Measurements from ENCODE around the gene EXOC4.

The EXOC4 gene

GRCh38 chr7:134018306-134018705 is 765.4 kb downstream of the EXOC4 start:
- FAIRE-seq: no peak

- FAIRE-seq: no peak
Observed at GRCh38 chr7:134019251-134019650, 766.4 kb downstream of the EXOC4 start.

GRCh38 chr7:134021836-134022235 is 769.0 kb downstream of the EXOC4 start:
- no peak for FAIRE-seq

GRCh38 chr7:134022286-134022911 is 769.5 kb downstream of the EXOC4 start:
- no peak for FAIRE-seq

GRCh38 chr7:134024739-134025138 is 771.9 kb downstream of the EXOC4 start:
- no peak for FAIRE-seq

GRCh38 chr7:134028853-134029252 is 776.0 kb downstream of the EXOC4 start:
- no peak for FAIRE-seq

- FAIRE-seq: no peak
Observed at GRCh38 chr7:134029743-134030142, 776.9 kb downstream of the EXOC4 start.

GRCh38 chr7:134030460-134030865 is 777.6 kb downstream of the EXOC4 start:
- no peak for FAIRE-seq

GRCh38 chr7:134031835-134032617 is 779.1 kb downstream of the EXOC4 start:
- FAIRE-seq: no peak

- no peak for FAIRE-seq
Observed at GRCh38 chr7:134034652-134035051, 781.8 kb downstream of the EXOC4 start.

- no peak for FAIRE-seq
Observed at GRCh38 chr7:134037991-134038390, 785.1 kb downstream of the EXOC4 start.

GRCh38 chr7:134040988-134041387 is 788.1 kb downstream of the EXOC4 start:
- no peak for FAIRE-seq

- no peak for FAIRE-seq
Observed at GRCh38 chr7:134041477-134041876, 788.6 kb downstream of the EXOC4 start.

- no peak for FAIRE-seq
Observed at GRCh38 chr7:134042307-134042706, 789.4 kb downstream of the EXOC4 start.

GRCh38 chr7:134044682-134045081 is 791.8 kb downstream of the EXOC4 start:
- FAIRE-seq: no peak

- no peak for FAIRE-seq
Observed at GRCh38 chr7:134045716-134046115, 792.8 kb downstream of the EXOC4 start.

GRCh38 chr7:134046594-134047128 is 793.8 kb downstream of the EXOC4 start:
- no peak for FAIRE-seq

GRCh38 chr7:134047675-134048074 is 794.8 kb downstream of the EXOC4 start:
- FAIRE-seq: no peak

GRCh38 chr7:134048166-134048565 is 795.3 kb downstream of the EXOC4 start:
- no peak for FAIRE-seq

- FAIRE-seq: no peak
Observed at GRCh38 chr7:134051020-134051419, 798.1 kb downstream of the EXOC4 start.

GRCh38 chr7:134056816-134057215 is 803.9 kb downstream of the EXOC4 start:
- no peak for FAIRE-seq

- FAIRE-seq: no peak
Observed at GRCh38 chr7:134058521-134058920, 805.6 kb downstream of the EXOC4 start.

GRCh38 chr7:134058980-134059379 is 806.1 kb downstream of the EXOC4 start:
- no peak for FAIRE-seq

- FAIRE-seq: no peak
Observed at GRCh38 chr7:134059921-134060320, 807.0 kb downstream of the EXOC4 start.
